ENCODE results near the gene PSME1.

PSME1 gene

DNA sequence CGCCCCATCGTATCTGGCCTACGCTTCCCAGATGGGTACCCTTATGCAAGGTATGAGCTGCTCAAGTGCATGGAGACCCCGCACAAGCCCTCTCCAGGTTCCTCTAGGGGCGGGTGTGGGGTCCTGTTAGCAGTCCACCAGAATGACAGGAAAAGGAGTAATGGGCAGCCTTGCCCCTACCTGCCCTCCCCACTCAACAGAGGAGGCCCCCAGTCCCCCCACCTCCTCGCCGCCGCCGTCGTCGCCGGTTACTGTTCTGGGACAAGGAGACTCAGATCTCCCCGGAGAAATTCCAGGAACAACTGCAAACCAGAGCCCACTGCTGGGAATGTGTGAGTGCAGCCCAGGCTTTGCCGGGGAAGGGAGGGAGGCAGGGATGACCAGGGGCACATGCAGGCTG, 41.9 kb downstream of the PSME1 start:
- no peak for DNase-seq

DNA sequence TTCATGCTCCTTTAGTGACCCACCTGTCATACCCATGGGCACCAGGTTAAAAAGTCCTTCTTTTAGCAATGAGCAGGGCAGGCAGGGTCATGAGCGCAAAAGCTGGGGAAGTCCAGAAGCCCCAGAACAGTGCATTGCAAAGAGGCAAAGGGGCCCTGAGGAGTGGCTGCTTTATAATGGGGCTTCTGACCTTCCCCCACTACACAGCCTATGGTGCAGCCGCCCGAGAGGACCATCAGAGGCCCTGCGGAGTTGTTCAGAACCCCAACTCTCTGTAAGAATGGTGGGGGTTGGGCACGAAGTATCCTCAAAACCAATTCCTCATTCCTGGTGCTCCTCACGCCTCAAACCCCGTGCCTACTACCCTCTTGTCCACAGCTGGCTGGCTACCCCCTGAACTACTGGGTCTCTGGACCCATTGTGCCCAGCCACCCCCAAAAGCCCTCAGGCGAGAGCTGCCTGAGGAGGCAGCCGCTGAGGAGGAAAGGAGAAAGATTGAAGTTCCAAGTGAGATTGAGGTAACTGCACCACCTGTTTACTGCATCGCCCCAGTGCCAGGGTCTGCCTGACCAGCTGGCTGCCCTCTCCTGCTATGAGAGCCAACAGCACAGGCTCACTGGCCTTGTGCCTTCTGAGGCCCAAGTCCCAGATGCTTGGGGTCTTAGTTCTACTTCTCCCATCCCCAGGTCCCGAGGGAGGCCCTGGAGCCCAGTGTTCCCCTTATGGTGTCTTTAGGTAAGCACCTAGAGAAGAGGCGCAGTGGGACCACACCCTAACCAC, 42.6 kb downstream of the PSME1 start:
- DNase-seq = no peak

DNA sequence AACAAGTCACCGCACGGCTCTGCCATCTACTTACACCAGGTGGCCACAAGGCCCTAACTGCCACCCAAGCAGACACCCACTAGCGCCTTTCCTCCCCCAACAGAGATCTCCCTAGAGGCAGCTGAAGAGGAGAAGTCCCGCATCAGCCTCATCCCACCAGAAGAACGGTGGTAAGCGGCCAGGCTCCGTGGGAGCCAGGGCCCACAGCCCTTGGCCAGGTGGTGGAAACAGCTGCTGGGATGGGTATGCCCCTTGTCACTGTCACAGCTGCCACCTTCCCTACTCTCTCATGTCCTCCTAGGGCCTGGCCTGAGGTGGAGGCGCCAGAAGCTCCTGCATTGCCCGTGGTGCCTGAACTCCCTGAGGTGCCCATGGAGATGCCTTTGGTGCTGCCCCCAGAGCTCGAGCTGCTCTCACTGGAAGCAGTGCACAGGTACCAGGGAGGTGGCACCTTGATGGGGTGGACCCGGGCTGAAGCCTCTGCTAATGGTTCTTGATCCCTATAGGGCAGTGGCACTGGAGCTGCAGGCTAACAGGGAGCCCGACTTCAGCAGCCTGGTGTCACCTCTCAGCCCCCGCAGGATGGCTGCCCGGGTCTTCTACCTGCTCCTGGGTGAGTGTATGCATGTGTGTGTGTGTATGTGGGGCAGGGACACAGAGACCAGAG, 43.4 kb downstream of the PSME1 start:
- DNase-seq = no peak

DNA sequence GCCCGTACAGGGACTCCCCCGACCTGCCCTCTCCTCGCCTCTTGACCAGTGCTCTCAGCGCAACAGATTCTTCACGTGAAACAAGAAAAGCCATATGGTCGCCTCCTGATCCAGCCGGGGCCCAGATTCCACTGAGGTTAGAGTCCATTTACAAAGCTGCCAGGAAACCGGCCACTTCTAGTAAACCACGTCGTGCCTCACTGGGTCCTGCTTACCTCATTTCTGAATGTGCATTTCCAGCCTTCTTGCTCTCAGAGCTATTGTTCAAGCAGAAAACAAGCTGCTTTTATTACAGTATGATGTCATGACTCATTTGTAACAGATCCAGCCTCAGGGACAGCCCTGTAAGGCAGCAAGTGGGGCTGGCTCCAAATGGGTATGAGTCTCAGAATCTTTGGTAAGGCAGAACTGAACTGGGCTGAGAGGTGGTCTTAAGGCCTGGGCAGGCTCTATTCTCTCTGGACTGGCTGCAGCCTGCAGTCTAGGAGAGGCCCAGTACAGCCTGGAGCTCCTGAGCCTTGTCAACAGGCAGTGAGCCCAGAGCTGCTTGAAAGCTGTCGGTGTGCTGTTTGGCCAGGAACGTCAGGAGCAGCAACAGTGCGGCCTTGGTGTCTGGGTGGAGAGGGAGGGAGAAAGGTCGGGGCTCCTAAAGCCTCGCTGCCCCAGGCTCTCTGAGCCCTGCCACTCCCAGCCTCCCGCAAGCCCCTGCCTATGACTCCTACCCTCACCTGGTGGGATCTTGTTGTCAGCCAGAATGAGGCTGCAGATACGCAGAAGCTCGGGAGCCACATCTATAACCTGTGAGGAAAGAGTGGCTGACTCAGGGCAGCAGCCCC, 44.2 kb downstream of the PSME1 start:
- no peak for DNase-seq

DNA sequence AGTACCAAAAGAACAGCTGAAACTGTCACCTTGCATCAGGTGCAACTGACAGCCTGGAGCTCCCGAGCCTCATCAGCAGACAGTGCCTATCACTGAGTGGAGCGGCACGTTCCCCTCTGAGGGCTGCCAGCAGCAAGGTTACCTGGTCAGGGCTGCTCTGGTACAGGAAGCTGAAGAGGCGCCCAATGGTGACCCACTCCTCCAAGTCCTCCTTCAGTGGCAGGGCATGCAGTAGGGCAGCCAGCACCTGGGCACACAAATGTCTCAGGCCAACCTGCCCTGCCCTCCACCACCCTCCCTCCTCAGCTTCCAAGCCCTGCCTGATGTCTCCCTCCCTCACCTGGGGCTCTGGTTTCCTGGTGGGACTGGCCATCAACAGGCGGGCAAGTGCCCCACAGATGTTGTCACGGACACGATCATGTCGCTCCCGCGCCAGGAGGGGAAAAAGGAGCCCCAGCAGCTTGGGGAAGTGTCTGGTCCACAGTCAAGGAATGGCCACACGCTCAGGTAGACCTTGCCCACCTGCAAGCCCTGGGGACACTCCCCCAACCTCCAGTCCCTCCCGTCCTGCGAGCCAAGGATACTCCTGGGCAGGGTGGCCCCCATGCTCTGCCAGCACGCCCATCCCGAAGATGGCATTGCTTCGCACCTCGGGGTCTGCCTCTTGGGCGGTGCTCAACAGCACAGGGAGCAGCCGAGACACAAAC, 45.5 kb downstream of the PSME1 start:
- DNase-seq = no peak

DNA sequence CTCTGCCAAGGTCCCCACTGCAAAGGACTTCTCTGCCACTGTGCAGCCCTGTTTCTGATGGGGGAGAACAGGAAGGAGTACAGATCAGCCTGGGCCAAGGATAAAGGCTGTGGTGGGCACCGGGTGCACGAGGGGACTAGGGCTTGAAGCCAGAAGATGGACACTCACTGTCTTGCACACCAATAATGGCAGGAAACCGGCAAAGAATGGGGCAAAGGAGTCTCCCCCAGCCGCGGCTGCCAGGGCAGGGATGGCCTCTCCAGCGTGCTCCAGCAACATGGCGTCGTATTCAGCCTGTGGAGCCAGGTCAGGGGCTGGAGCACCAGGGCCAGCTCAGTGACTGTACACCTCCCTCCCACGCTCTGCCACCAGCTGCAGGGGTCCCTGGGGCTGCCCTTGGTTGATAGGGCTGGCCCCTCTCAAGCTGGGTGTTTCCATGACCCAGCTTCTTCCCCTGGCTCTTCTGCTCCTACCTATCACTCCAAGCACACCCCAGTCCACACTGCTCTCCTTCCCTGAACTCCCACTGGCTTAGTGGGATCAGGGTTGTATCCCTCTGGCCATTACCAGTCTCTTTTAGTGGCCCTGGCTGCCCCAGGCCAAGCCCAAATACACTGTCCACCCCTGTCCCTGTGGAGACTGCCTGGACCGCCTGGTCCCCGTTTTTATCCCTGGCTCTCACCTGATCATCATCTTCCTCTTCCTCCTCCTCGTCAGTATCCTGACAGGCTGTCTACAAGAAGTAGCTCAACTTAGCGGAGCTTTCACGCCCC, 46.3 kb downstream of the PSME1 start:
- no peak for DNase-seq

DNA sequence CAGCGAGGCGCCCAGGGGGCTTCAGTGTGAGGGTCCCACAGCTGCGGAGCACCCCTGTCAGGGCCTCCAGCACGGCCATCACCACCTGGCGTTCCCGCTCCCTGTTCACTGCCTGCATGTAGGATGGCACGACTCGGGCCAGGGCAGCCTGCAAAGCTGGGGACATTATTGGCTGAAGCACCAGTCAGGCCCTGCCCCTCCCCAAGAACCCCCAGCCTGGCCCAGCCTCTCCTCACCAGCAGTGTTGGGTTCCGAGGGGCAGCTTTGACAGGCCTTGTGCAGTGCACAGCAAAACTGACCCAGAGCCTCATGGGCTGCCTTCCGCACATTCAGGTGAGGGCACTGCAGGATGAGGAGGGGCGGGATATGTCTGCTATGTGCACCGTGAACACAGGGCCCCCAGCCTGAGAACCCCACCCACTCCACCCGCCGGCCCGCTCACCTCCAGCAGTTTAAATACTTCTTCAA, 47.1 kb downstream of the PSME1 start:
- DNase-seq = no peak

DNA sequence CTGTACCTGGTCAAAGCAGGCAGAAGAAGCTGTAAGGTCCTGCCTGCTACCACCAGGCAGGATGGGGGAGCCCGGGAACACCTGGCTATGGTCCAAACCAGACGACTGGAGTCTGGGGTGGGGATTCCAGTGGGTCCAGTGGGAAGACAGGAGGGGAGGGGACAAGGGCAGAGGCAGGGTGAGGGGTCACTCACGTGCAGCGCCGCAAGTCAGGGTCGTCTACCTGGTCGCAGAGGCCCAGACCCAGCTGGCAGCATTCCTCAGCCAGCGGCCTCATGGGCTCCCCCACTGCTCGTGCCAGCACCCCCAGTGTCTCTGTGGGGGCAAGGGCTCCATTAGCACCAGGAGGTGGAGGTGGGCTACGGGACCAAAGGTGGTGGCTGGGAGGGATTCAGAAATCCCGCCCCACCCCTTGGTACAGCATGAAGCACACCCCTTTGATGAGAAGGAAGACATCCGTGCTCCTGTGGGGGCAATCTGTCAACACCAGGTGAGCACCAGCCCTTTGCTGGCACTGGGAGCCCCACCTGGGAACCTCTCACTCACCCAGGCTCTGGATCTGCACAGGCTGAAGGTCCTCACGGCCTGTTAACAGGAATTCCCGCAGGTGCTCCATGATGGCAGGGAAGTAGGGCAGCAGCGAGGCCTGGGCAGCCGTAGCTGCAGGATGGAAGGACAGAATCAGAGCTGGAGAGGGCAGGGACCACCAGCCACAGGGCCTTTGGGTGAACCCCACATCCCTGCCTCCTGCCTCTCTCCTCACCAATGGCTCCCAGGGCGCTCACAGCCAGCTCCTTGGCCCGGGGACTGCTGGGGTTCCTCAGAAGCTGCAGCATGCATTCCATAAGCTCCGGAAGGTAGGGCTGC, 48.3 kb downstream of the PSME1 start:
- DNase-seq = no peak

DNA sequence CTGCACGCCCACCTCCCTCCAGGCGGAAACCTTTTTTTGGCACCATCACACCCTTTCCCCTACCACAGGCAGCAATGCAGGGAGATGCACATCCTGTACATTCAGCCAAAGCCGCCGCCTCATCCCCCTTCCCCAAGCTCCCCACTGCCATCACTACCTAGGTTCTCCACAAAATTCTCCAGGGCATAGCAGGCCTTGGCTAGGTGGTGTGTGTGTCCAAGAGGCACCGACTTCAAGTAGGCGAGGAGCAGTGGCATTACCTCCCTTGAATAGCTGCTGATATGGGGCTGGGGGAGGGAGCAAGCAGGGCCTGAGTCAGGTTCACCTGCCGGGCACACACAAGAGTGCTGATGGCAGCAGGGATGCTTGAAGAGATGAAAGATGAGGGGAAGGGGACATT, 49.0 kb downstream of the PSME1 start:
- DNase-seq = no peak

DNA sequence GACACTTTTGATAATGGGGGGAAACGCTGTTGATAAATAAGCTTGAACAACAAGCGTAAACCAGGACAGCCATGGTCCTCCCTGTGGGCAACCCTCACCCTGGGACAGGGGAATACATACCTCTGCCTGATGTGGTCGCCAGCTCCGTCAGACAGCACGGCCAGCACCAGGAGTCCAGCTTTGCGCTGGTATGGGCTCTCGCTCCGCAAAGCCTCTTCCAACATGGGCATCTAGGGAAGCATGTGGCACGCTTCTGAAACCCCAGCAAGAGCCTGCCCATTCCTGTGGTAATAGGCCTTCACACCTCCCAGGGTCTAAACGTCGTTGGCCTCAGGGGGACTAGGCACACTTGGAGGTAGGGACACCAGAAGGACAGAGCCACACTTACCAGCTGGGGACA, 49.7 kb downstream of the PSME1 start:
- DNase-seq = no peak

DNA sequence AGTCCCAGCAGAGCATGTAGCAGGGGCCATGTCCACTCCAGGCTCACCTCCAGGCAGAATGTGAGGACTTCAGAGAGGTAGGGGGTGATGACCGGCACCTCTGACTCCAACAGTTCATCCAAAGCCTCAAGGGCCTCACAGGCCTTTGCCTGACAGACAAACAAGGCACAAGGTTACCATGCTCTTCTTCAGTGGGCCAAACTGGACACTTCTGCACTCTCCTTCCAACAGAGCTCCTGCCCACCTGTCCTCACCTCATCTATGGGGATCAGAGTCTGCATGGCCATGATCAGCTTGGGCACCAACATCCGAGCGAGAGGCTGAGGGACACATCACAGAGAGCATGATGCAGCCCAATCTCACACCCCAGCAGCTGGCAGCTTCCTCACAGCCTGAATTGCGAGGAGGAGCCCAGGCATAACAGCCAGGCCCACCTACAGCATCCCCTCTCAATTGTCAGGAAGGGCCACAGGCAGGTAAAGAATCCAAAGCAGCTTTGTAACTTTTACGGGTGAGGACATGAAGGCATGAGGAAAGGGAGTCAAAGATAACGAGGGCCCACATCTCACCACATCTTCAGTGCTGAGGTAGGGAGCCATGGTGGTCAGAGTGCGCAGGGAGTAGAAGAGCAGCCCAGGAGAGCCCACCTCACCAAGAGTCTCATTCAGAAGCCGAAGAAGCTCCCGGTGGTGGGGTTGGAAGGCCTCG, 51.0 kb downstream of the PSME1 start:
- no peak for DNase-seq

DNA sequence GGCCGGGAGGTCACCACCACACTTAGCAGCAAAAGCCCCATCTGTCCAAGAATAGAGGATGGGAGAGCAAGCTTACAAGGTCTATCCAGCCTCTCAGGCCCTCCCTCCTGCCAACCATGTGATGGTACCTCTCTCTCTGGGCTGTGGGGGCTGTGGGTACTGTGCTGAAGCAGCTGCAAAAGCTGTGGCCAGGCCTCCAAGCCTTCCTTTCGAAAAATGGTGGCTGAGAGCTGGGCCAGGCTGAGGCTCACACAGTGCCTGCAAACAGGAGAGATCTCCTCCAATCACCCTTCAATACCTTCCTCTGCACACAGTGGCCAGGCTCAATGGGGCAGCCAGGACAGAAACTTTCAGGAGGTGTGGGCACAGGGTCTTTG, 51.5 kb downstream of the PSME1 start:
- no peak for DNase-seq
